Suppressor macrophage treated with lipopolysaccharide for 1 hour (primary cell): ENCODE measurements around the gene ATG16L1.
"Not testable (repeated sequence)": the region's sequence is repeated elsewhere in the genome, so short reads cannot be mapped to it uniquely, and the experiment has no call there.

ENCODE experiments used
- DNase-seq, 3 donors: peaks; one replicate each; pipeline ENCODE4 v3.0.0-alpha.2; 2020 to 2022

Gene ATG16L1

DNA sequence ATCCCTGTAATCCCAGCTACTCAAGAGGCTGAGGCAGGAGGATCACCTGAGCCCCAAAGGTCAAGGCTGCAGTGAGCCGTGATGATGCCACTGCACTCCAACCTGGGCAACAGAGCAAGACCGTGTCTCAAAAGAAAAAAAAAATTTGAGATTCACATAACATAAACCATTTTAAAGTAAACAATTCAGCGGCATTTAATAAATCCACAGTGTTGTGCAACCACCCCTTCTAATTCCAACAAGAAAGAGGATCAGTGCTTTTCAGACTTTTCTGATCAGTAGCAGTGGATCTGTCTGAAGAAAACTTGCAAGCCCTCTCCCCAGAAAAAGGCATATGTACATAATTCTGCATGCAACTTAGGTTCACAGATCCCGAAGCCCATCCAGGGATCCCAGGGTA, 48.9 kb downstream of the ATG16L1 start:
- no peak for DNase-seq

DNA sequence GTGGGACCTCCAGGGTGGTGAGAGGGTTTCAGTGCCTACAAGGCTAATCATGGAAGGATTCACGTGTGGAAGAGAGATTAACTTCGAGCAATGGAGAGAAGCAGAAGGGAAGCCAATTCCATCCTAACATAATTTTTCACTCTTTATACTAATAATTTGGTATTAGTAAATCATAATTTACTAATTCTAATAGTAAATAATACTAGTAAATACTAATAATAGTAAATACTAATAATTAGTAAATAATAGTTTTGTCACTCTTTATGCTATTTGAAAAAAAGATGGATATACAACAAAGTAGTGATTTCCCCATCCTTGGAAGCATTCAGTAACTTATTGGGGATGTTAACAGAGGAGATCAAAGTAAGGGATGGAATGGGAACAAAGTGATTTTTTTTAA, 49.8 kb downstream of the ATG16L1 start:
- no peak for DNase-seq

- no peak for DNase-seq
Measured at GRCh38 chr2:233301811-233302210, 50.3 kb downstream of the ATG16L1 start.

DNA sequence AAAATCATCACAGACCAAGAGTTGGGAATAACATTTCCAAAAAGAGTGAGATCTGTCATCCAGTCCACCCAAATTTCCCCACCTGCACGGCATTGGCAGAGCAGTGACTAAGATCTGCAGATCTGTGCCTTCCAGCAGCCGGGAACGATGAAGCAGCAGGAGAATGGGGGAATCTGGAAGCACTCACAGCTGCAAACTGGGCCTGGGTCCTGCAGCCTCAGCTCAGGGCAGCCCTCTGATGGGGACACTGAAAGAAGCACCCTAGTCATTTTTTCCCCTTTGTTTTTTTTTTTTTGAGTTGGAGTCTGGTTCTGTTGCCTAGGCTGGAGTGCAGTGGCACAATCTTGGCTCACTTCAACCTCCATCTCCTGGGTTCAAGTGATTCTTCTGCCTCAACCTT, 51.8 kb downstream of the ATG16L1 start:
- no peak for DNase-seq

DNA sequence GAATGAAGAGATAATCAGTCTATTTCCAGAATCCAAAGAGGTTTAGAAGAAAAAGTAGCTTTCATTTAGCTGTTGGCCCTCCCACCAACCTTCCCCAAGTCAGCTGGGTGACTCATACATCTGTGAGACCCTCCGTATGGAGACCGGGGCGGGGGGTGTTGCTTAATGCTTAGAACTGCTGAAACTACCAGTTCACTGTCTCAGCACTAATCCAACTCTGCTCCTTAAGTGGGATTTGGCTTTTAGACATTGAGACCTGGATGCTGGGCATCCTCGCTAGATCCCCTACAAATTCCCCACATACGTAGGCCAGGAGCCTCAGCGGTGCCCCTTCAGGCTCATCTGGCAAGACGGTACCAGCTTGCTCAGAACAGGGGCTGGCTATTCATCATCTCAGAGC, 56.1 kb downstream of the ATG16L1 start, which contains the start of gene SAG:
TSS of gene SAG (plus strand) at position 252 of the 400 bp plus-strand sequence. CDS start 1,374 bp downstream, outside the sequence.
- DNase-seq: no peak

GRCh38 chr2:233311241-233311926, 59.9 kb downstream of the ATG16L1 start:
- no peak for DNase-seq

DNA sequence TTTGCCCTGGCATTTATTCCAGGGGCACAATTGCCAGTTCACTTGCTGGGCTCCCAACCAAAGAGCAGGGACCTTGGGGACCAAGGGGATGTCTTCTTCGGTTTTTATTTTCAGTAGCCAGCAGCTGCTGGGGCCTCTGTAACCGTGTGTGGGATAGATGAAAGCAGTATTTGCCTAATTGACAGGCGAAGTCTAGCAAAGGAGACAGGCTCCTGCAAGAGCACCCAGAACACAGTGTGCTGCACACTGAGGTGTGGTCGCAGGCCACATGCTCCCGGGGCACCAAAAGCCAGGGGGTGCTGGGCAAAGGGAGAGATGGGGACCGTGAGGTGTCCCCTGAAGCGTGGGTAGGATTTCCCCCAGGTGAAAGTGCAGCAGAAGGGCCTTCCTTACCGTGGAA, 61.4 kb downstream of the ATG16L1 start:
- DNase-seq: no peak

DNA sequence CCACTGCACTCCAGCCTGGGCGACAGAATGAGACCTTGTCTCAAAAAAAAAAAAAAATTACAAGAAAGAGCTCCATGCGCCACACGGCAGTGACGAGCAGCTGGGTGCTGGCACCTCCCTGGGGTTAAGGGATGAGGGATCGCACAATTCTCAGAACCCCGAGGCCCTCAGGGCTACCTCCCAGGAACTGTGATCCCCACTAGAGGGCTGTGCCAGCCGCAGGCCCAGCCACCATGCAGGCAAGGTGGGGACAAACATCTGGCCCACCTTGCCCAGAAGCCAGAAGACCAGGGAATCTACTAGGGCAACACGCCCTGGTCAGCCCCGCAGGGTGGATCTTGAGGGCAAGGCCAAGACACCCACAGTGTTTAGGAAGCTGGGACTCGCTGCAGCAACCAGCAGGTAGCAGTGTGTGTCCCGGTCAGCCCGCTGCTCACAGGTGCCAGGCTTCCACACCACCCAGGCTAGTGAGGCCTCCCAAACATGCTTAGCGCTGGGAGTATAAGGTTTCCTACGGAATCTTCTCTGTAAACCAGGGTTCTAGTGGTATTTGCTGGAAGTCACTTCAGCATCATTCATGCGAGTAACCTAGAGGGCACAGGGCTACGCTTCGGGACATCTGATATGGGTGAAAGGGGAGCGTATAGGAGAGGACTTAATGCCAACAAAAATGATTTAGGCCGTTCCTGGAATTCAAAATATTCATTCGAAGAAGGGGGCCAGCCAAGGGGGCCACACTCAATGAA, 62.9 kb downstream of the ATG16L1 start:
- DNase-seq: no peak

DNA sequence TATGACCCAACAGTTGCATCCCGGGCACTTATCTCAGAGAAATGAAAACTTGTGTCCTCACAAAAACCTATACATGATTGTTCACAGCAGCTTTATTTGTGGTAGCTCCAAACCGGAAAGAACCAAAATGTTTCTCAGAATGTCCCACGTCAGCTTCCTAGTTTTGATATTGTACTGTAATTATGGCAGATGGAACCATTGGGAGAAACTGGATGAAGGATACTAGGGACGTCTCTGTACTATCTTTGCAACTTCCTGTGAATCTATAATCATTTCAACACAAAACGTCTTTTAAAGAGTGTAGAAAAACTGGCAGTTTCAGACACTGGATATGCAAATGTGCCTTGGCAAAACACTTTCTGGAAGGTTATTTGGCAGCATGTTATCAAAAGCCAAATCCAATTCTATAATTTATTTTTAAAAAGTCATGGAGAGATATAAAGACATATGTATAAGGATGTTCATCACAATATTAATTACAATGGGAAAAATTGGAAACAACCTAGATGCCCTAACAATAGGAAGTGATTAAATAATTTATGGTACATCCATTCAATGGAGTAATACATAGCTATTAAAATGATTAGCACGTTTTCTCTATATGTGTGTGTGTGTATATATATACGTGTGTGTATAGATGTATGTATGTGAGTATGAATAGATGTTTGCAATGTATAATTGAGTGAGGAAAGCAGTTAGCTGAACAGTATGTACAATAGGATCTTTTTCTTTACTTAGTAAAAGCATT, 65.9 kb downstream of the ATG16L1 start:
- no peak for DNase-seq

DNA sequence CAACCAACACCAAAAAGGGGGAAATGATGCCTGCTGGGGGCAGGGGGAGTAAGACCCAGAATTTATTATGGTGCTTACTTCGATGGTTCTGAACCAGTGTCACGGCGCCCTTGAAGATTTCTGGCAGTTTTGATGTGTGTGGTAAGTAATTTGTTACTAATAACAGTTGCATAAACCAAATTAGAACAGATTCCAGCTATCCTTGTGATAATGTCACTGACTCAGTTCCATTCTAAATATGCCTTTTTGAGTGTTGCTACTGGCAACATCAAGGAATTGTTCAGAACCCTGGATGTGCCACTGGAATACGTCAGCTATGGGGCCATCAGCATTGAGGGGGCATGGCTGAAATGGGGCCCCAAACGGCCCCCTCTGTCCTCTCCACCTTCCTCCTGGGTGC, 67.8 kb downstream of the ATG16L1 start:
- no peak for DNase-seq

DNA sequence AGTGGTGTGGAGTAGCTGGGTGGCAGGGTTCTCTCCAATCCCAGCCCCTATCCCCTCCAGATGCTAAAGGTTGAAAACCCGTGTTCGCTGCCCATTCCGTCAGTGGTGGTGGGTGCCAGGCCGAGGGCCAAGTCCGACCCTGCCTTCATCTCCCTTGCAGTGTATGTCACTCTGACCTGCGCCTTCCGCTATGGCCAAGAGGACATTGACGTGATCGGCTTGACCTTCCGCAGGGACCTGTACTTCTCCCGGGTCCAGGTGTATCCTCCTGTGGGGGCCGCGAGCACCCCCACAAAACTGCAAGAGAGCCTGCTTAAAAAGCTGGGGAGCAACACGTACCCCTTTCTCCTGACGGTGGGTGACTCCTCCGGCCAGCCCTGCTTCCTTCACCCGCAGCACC, 69.0 kb downstream of the ATG16L1 start:
- no peak for DNase-seq

- DNase-seq: no peak
Measured at GRCh38 chr2:233321166-233321565, 69.7 kb downstream of the ATG16L1 start.

DNA sequence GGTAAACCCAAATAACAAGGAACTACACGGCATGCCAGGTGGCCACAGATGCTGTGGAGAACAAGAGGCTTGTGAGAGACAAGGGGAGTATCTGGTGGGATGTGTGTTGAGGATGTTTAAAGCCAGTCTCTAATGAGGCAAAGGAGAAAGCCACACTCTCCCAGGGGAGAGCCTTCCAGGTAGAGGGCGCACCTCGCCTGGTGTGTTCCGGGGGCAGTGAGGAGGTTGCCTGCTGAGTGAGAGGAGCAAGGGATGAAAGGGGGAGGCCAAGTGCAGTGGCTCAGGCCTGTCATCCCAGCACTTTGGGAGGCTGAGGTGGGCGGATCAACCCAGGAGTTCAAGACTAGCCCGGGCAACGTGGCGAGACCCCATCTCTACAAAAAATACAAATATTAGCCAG, 72.4 kb downstream of the ATG16L1 start:
- no peak for DNase-seq

DNA sequence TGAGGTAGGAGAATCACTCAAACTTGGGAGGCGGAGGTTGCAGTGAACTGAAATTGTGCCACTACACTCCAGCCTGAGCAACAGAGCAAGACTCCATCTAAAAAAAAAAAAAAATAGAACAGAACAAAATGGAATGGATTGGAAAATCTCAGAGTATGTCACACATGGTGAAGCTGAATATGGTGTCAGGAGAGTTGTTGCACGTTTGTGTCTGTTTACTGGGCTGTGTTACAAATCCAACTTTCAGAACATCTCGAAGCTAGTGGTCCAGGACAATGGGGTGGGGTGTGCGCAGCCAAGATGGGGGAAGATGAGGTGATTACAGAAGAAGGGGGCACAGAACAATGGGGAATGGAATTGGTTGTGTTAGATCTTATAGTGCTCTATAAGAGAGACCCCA, 73.8 kb downstream of the ATG16L1 start:
- no peak for DNase-seq

- no peak for DNase-seq
Measured at GRCh38 chr2:233325814-233326213, 74.3 kb downstream of the ATG16L1 start.

DNA sequence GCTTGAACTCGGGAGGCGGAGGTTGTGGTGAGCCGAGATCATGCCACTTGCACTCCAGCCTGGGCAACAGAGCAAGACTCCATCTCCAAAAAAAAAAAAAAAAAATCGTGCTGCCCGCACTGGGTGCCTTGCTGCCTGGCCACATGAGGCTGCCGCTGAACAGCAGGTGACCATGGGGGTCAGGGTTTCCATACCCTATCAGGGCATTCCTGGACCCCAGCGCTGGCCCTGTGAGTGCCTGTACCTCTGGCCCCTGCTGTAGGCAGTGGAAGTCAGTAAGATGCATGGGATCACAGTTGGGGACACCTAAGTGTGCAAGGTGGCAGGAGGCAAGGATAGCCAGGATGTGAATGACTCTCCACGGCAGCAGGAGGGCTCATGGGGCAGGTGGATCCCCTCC, 75.0 kb downstream of the ATG16L1 start:
- no peak for DNase-seq

GRCh38 chr2:233328922-233329321, 77.4 kb downstream of the ATG16L1 start:
- DNase-seq: no peak

GRCh38 chr2:233329489-233330135, 78.1 kb downstream of the ATG16L1 start:
- DNase-seq: no peak

- DNase-seq: peak; percentile 90 to 96 (median 95)
Measured at GRCh38 chr2:233331536-233331935, 80.1 kb downstream of the ATG16L1 start.

- DNase-seq: no peak
Measured at GRCh38 chr2:233332125-233332524, 80.7 kb downstream of the ATG16L1 start.

DNA sequence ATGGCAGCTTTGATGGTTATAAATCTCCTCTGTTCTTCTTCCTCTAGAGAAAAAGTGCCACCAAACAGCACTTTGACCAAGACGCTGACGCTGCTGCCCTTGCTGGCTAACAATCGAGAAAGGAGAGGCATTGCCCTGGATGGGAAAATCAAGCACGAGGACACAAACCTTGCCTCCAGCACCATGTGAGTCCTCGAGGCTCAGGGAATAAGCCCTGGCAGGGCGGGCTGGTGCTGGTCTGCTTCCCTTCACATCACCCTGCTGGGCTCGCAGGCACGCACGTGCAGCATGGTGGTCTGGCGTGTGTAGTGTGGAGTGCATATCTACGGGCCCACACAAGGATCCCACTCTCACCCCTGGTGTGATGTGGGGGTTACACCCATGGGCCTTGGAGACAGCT, 83.4 kb downstream of the ATG16L1 start:
- no peak for DNase-seq

DNA sequence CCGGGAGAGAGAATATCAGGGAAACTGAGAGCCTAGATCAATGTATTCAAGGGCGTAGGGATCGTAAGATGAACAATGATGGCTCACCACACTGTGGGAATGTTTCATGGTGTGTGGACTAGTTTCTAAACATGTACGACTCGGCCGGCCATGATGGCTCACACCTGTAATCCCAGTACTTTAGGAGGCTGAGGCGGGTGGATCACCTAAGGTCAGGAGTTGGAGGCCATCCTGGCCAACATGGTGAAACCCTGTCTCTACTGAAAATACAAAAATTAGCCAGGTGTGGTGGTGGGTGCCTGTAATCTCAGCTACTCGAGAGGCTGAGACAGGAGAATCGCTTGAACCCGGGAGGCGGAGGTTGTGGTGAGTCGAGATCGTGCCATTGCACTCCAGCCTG, 84.6 kb downstream of the ATG16L1 start:
- not testable (repeated sequence) for DNase-seq

DNA sequence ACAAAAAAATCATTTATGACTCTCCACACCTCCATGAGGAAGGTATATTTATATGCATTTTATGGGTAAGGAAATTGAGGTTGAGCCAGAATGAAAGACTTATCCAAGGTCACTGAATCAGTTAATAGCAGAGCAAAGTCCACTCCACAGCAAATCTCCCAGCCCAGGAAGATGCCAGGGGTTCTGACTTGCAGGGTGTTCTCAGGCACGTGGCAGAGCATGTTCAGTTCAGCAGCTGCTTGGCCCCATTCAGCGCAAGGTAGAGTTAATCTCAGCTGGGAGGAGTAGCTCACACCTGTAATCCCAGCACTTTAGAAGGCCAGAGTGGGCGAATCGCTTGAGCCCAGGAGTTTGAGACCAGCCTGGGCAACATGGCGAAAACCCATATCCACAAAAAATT, 85.1 kb downstream of the ATG16L1 start:
- no peak for DNase-seq
